ENCODE data around the gene RNF151. TPM values are rescaled to one million over a fixed set of nuclear protein-coding genes. Genes with fewer than 3 reads are reported as not detected.

The RNF151 gene
- total and polyA plus RNA-seq, 2 donors (not counting 1 experiment from before 2014, with no cell fraction given), result 0.13 to 0.76 TPM

DNA sequence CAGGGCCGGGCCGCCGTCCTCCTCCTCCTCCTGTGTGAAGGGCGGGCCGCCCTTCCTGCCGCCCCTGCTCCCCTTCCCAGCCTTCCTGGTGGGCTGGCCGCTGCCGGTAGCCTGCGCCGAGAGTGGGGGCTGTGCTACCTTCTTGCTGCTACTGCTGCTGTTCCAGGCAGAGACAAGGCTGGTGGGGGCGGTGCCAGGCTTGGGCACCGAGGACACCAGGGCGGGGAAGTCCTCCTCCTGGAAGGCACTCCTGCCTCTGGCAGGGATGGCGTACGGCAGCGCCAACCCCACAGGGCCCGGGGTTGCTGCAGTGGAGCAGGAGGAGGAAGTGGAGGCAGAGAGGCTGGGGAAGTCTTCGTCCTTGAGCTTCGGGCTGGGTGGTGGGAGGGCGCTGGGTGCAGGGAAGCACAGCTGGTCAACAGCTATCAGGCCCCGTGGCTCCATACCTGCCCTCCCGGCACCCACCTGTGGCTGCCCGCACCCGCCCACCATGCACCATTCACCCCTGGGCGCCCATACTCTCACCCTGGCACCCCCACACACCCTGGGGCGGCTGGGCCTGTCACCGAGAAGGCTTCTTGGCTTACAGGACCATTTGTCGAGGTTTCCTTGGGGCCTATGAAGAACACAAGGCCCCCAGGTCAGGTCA lies 33.3 kb downstream of the RNF151 start:
- H4K20me1 ChIP-seq (ENCODE audit: control insufficient read depth, insufficient read depth, low read length, poor library complexity, severe bottlenecking), result peaks cover 46% of the 10 kb centered on the region
- POLR2A ChIA-PET, result interaction anchor here (0.5 kb wide), 1 partner anchor 156 kb away, joined by 4 read pairs; no protein-coding TSS in a partner anchor
- no peak overlapping the region for H3K4me3 ChIP-seq (ENCODE audit: control extremely low read depth in 1 of 5, extremely low read depth in 1 of 5, insufficient read depth in 1 of 5, low read depth in 2 of 5, low read length in 4 of 5)
- Mint-ChIP-seq H3K27me3 (no peaks in the 10 kb centered on the region), H3K4me1 (peaks cover 10% of the 10 kb centered on the region), H3K9me3 (ENCODE audit: insufficient read depth) (no peaks in the 10 kb centered on the region), H3K4me3 (no peak overlapping the region), H3K27ac (no peak overlapping the region)
- no peak for DNase-seq
- peaks cover 0 to 49% of the 10 kb centered on the region in 2 experiments for H3K36me3 ChIP-seq (replicated peaks in 1 of 2; ENCODE audit: control extremely low read depth in 1 of 2, control insufficient read depth in 1 of 2, extremely low read depth in 1 of 2, insufficient read depth in 2 of 2, low read length in 1 of 2)
- whole genome bisulfite sequencing (ENCODE audit: insufficient coverage), result 98% methylated on average over 24 of the region's 28 CpGs
- no peaks in the 10 kb centered on the region for H3K27me3 ChIP-seq (replicated peaks in 1 of 4; ENCODE audit: control extremely low read depth in 1 of 4, control insufficient read depth in 3 of 4, insufficient read depth in 4 of 4, low read length in 3 of 4)
- peaks cover 28% of the 10 kb centered on the region for H3K79me2 ChIP-seq (ENCODE audit: control insufficient read depth, insufficient read depth, low read length)
- CTCF ChIA-PET, result interaction anchor here (1.1 kb wide), 1 partner anchor 501 kb away, joined by 3 read pairs; no protein-coding TSS in a partner anchor
- ATAC-seq (ENCODE audit: low read depth), result no peak
- intact Hi-C loops (cut with micrococcal nuclease), result loop anchor here (10.0 kb wide), 1 partner anchor 55 kb away; the partner anchor contains the start of gene MSRB1
- no peak overlapping the region for H3K4me2 ChIP-seq (replicated peaks; ENCODE audit: low read depth, low read length, poor library complexity, severe bottlenecking)
- no peak overlapping the region for H2AFZ ChIP-seq (ENCODE audit: insufficient read depth, low read depth, low read length, poor library complexity, severe bottlenecking)
- no peak overlapping the region for H3K9ac ChIP-seq (ENCODE audit: low read length)
- no peak for TF ChIP-seq EZH2 (IDR thresholded peaks at IDR 0.05; ENCODE audit: borderline replicate concordance, insufficient read depth, low read depth, low read length, poor library complexity, severe bottlenecking)
- TF ChIP-seq, protein P1, sequence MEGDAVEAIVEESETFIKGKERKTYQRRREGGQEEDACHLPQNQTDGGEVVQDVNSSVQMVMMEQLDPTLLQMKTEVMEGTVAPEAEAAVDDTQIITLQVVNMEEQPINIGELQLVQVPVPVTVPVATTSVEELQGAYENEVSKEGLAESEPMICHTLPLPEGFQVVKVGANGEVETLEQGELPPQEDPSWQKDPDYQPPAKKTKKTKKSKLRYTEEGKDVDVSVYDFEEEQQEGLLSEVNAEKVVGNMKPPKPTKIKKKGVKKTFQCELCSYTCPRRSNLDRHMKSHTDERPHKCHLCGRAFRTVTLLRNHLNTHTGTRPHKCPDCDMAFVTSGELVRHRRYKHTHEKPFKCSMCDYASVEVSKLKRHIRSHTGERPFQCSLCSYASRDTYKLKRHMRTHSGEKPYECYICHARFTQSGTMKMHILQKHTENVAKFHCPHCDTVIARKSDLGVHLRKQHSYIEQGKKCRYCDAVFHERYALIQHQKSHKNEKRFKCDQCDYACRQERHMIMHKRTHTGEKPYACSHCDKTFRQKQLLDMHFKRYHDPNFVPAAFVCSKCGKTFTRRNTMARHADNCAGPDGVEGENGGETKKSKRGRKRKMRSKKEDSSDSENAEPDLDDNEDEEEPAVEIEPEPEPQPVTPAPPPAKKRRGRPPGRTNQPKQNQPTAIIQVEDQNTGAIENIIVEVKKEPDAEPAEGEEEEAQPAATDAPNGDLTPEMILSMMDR (IDR thresholded peaks at IDR 0.05), result no peak
- H3K9me3 ChIP-seq (ENCODE audit: control extremely low read depth in 1 of 3, control insufficient read depth in 2 of 3, insufficient read depth in 1 of 3, low read length in 2 of 3), result no peaks in the 10 kb centered on the region
- no peak overlapping the region for H3K27ac ChIP-seq (ENCODE audit: low read length in 2 of 2)
- H3K4me1 ChIP-seq (ENCODE audit: control insufficient read depth in 2 of 2, insufficient read depth in 2 of 2, low read length in 2 of 2), result peaks cover 6 to 11% of the 10 kb centered on the region in 2 donors

DNA sequence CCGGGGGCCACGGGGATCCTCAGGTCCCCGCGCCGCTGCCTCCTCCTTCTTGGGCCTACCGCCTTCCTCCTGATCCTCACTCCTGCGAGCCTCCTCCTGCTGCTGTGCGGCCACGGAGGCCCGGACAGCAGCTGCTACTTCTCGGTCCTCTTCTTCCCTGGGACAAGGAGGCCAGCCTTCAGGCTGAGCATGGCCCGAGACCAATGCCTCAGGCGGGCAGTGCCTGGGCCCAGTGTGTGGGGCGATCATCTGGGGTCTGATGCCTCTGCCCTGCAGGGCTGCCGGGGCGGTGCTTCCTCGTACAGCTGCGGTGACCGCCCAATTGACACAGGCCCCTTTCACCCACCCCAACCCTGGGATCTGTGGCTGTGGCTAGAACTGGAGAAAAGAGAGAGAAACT lies 34.4 kb downstream of the RNF151 start:
- Histone ChIP-seq H3K36me3 (replicated peaks in 1 of 2; ENCODE audit: control extremely low read depth in 1 of 2, control insufficient read depth in 1 of 2, extremely low read depth in 1 of 2, insufficient read depth in 2 of 2, low read length in 1 of 2) (peaks cover 0 to 49% of the 10 kb centered on the region in 2 experiments), H3K9ac (ENCODE audit: low read length) (no peak overlapping the region), H3K79me2 (ENCODE audit: control insufficient read depth, insufficient read depth, low read length) (peaks cover 38% of the 10 kb centered on the region), H3K4me2 (replicated peaks; ENCODE audit: low read depth, low read length, poor library complexity, severe bottlenecking) (no peak overlapping the region), H4K20me1 (ENCODE audit: control insufficient read depth, insufficient read depth, low read length, poor library complexity, severe bottlenecking) (peaks cover 56% of the 10 kb centered on the region), H3K27me3 (replicated peaks in 1 of 4; ENCODE audit: control extremely low read depth in 1 of 4, control insufficient read depth in 3 of 4, insufficient read depth in 4 of 4, low read length in 3 of 4) (no peaks in the 10 kb centered on the region), H2AFZ (ENCODE audit: insufficient read depth, low read depth, low read length, poor library complexity, severe bottlenecking) (no peak overlapping the region), H3K4me1 (ENCODE audit: control insufficient read depth in 2 of 2, insufficient read depth in 2 of 2, low read length in 2 of 2) (peaks cover 12 to 19% of the 10 kb centered on the region in 2 donors), H3K9me3 (ENCODE audit: control extremely low read depth in 1 of 3, control insufficient read depth in 2 of 3, insufficient read depth in 1 of 3, low read length in 2 of 3) (no peaks in the 10 kb centered on the region), H3K27ac (ENCODE audit: low read length in 2 of 2) (no peak overlapping the region), H3K4me3 (ENCODE audit: control extremely low read depth in 1 of 5, extremely low read depth in 1 of 5, insufficient read depth in 1 of 5, low read depth in 2 of 5, low read length in 4 of 5) (no peak overlapping the region)
- POLR2A ChIA-PET, result no interaction called here
- intact Hi-C loops (cut with micrococcal nuclease), result no loop called here
- no peak overlapping the region for H3K27ac Mint-ChIP-seq
- H3K9me3 Mint-ChIP-seq (ENCODE audit: insufficient read depth), result no peaks in the 10 kb centered on the region
- CTCF ChIA-PET, result interaction anchor here (1.1 kb wide), 1 partner anchor 500 kb away, joined by 3 read pairs; no protein-coding TSS in a partner anchor
- ATAC-seq (ENCODE audit: low read depth) (no peak), DNase-seq (no peak)
- no peak overlapping the region for H3K4me3 Mint-ChIP-seq
- H3K4me1 Mint-ChIP-seq, result peaks cover 16% of the 10 kb centered on the region
- no peaks in the 10 kb centered on the region for H3K27me3 Mint-ChIP-seq
- no peak for TF ChIP-seq EZH2 (IDR thresholded peaks at IDR 0.05; ENCODE audit: borderline replicate concordance, insufficient read depth, low read depth, low read length, poor library complexity, severe bottlenecking)
- TF ChIP-seq, protein P1 (IDR thresholded peaks at IDR 0.05), result no peak
- WGBS (ENCODE audit: insufficient coverage), result 98% methylated on average over 14 of the region's 19 CpGs

Data from B cell (primary cell).